ENCODE measurements around the gene OR51E2.

GRCh38 chr11:4682623-4683419, 14.8 kb downstream of the OR51E2 start:
- no peak for TF ChIP-seq CTCF (IDR thresholded peaks at IDR 0.05)
- no peak for TF ChIP-seq POLR2A (IDR thresholded peaks at IDR 0.05)
